M059J (cell line): ENCODE results near the gene DCLK2. TPM values are rescaled to one million over a fixed set of nuclear protein-coding genes. Genes with fewer than 3 reads are reported as not detected.

Source experiments
- DNase-seq: peaks from one replicate; pipeline ENCODE4 v3.0.0-alpha.2; 2012; ENCODE audit warnings: low read depth
- total RNA-seq: library from RNA; depleted of rRNA; stranded (reverse); fragments of >200 nt; shearing (Covaris generic); gene quantifications from 2 replicates; pipeline ENCODE4 v1.2.3, GENCODE V29; 2014

Gene DCLK2
- total RNA-seq, 1 experiment from 2014 or later: 18.2 TPM

GRCh38 chr4:150261571-150261970 is 183.3 kb downstream of the DCLK2 start:
- peak; percentile 37 for DNase-seq

- DNase-seq: no peak
Measured at GRCh38 chr4:150262611-150263010, 184.4 kb downstream of the DCLK2 start.

- DNase-seq: no peak
Measured at GRCh38 chr4:150264595-150265161, 186.4 kb downstream of the DCLK2 start.

- DNase-seq: no peak
Measured at GRCh38 chr4:150265806-150266205, 187.6 kb downstream of the DCLK2 start.

- no peak for DNase-seq
Measured at GRCh38 chr4:150268444-150268843, 190.2 kb downstream of the DCLK2 start.

- DNase-seq: no peak
Measured at GRCh38 chr4:150278206-150278605, 200.0 kb downstream of the DCLK2 start.

GRCh38 chr4:150280081-150280895 is 202.0 kb downstream of the DCLK2 start:
- peak; percentile 95 for DNase-seq

GRCh38 chr4:150280975-150281374 is 202.7 kb downstream of the DCLK2 start:
- no peak for DNase-seq

GRCh38 chr4:150283689-150284088 is 205.4 kb downstream of the DCLK2 start:
- peak; percentile 77 for DNase-seq

- peak; percentile 23 for DNase-seq
Measured at GRCh38 chr4:150286656-150287055, 208.4 kb downstream of the DCLK2 start.

GRCh38 chr4:150289198-150289597 is 211.0 kb downstream of the DCLK2 start:
- no peak for DNase-seq

- DNase-seq: no peak
Measured at GRCh38 chr4:150289881-150290280, 211.6 kb downstream of the DCLK2 start.

- DNase-seq: peak; percentile 64
Measured at GRCh38 chr4:150297861-150298474, 219.7 kb downstream of the DCLK2 start.

- DNase-seq: no peak
Measured at GRCh38 chr4:150299816-150300215, 221.6 kb downstream of the DCLK2 start.

- peak; percentile 93 for DNase-seq
Measured at GRCh38 chr4:150302553-150302952, 224.3 kb downstream of the DCLK2 start.

GRCh38 chr4:150305995-150306394 is 227.8 kb downstream of the DCLK2 start:
- peak; percentile 73 for DNase-seq

- DNase-seq: no peak
Measured at GRCh38 chr4:150306719-150307118, 228.5 kb downstream of the DCLK2 start.
